Activated CD4-positive, alpha-beta T cell treated with anti-CD3 and anti-CD28 coated beads, Interleukin-2, amount 10 ng/mL, durations not matched to agents 24 days and 14 days (primary cell): ENCODE measurements around the gene CDK8. TPM values are rescaled to one million over a fixed set of nuclear protein-coding genes. Genes with fewer than 3 reads are reported as not detected.

Source experiments
- DNase-seq: peaks from one replicate; pipeline ENCODE4 v3.0.0; 2022
- H3K27ac Mint-ChIP-seq: one replicate; pipeline ENCODE4 v1.8.0; 2022; ENCODE audit warnings: mild to moderate bottlenecking, mixed read lengths
- H3K27me3 Mint-ChIP-seq: one replicate; pipeline ENCODE4 v1.8.0; 2022; ENCODE audit warnings: mixed read lengths
- H3K36me3 Mint-ChIP-seq: one replicate; pipeline ENCODE4 v1.8.0; 2022; ENCODE audit warnings: low read depth, mild to moderate bottlenecking, mixed read lengths
- H3K4me1 Mint-ChIP-seq: one replicate; pipeline ENCODE4 v1.8.0; 2021; ENCODE audit warnings: mixed read lengths
- H3K4me3 Mint-ChIP-seq: one replicate; pipeline ENCODE4 v1.8.0; 2022; ENCODE audit warnings: mild to moderate bottlenecking, moderate library complexity, mixed read lengths
- H3K9me3 Mint-ChIP-seq: one replicate; pipeline ENCODE4 v1.8.0; 2021; ENCODE audit warnings: mixed read lengths
- intact Hi-C: fragments of 100-400 bp; cut with micrococcal nuclease; formaldehyde crosslinking; loops from one replicate; pipeline ENCODE4 v1.15.1; 2023
- total RNA-seq: library from RNA; stranded (reverse); gene quantifications from 2 replicates; pipeline ENCODE4 v1.2.3, GENCODE V29; 2022

Gene CDK8
- total RNA-seq, 1 donor from 2014 or later, result 20.0 TPM

DNA sequence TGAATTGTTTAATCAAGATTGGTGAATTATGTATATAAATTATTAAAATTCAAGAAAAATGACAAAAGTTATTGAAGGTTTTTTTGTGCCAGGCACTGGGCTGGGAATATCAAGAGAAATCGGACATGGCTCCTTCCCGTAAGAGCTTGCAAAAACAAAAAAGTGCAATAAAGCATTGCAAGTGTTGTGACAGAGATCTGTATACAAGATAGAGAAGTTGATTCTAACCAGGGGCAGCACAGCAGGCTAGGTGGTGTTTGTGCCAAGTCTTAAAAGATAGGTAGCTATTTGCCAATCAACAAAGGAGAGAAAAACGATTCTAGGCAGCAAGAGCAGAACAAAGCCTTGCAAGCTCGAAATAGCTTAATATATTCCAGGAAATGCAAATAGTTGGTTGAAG is 179.8 kb downstream of the CDK8 start:
- no peaks in the 10 kb centered on the region for H3K36me3 Mint-ChIP-seq
- peaks cover 20% of the 10 kb centered on the region for H3K9me3 Mint-ChIP-seq
- H3K27me3 Mint-ChIP-seq, result peaks cover 11% of the 10 kb centered on the region
- intact Hi-C loops, result no loop called here
- no peak overlapping the region for H3K27ac Mint-ChIP-seq
- no peak for DNase-seq
- no peak overlapping the region for H3K4me3 Mint-ChIP-seq
- no peaks in the 10 kb centered on the region for H3K4me1 Mint-ChIP-seq

DNA sequence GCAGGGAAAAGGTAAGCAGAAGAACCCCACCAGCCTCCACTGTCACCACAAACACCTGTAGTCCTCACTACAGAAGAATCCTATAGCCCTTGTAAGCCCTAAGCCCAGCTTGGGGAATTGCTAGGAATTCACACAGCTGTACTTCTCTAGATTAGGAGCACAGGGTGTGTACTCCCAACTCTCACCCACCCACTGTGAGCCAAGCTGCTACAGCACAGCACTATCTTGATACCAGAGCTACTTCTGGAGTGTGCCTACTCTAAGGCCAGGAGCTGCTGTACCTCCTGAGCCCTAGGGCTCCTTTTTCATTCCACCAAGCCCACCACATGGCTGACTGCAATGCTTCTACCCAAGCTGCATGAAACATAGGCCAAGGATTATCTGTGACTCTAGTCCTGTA is 181.2 kb downstream of the CDK8 start:
- peaks cover 3% of the 10 kb centered on the region for H3K27me3 Mint-ChIP-seq

GRCh38 chr13:26435646-26436045 is 181.7 kb downstream of the CDK8 start:
- no peaks in the 10 kb centered on the region for H3K36me3 Mint-ChIP-seq
- no peak overlapping the region for H3K4me3 Mint-ChIP-seq
- no peak overlapping the region for H3K27ac Mint-ChIP-seq
- H3K9me3 Mint-ChIP-seq, result peaks cover 20% of the 10 kb centered on the region
- H3K27me3 Mint-ChIP-seq, result peaks cover 2% of the 10 kb centered on the region
- no peak for DNase-seq
- no peaks in the 10 kb centered on the region for H3K4me1 Mint-ChIP-seq
- intact Hi-C loops, result no loop called here

More for the DNA sequence above, 181.2 kb downstream of the CDK8 start:
- H3K9me3 Mint-ChIP-seq, result peaks cover 20% of the 10 kb centered on the region
- H3K4me3 Mint-ChIP-seq, result no peak overlapping the region
- H3K36me3 Mint-ChIP-seq, result no peaks in the 10 kb centered on the region
- H3K4me1 Mint-ChIP-seq, result no peaks in the 10 kb centered on the region
- intact Hi-C loops, result no loop called here
- no peak overlapping the region for H3K27ac Mint-ChIP-seq
- DNase-seq, result no peak

DNA sequence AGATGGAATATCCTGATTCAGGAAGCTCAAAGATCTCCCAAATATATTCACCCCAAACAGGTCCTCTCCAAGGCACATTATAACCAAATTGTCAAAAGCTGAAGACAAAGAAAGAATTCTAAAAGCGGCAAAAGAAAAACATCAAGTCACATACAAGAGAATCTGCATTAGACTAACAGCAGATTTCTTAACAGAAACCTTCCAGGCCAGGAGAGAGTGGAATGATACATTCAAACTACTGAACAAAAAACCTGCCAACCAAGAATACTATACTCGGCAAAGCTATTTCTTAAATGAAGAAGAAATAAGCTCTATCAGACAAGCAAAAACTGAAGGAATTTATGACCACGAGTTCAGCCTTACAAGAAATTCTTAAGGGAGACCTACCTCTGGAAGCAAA is 183.0 kb downstream of the CDK8 start:
- Mint-ChIP-seq H3K27ac (no peak overlapping the region), H3K4me3 (no peak overlapping the region), H3K9me3 (peaks cover 20% of the 10 kb centered on the region), H3K4me1 (no peaks in the 10 kb centered on the region), H3K27me3 (peaks cover 2% of the 10 kb centered on the region), H3K36me3 (no peaks in the 10 kb centered on the region)
- intact Hi-C loops, result no loop called here
- DNase-seq, result no peak

DNA sequence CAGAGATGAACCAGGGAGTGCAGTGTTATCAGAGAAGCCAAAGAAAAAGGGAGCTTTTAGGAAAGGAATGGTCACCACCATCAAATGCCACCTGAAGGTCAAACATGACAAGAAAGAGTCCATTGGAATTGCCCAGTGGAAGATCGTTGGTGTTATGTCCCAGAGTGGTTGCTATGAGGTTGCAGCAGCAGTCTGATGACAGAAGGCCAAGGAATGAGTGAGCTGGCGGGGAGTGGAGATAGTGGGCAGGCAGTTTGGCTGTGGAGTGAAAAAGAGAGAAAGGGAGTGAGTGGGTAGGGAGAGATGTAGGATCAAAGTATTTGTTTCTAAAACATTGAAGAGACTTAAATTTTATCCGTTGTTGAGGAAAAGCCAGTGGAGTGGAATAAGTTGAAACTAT is 186.2 kb downstream of the CDK8 start:
- H3K36me3 Mint-ChIP-seq, result no peaks in the 10 kb centered on the region
- intact Hi-C loops, result no loop called here
- H3K4me3 Mint-ChIP-seq, result no peak overlapping the region
- H3K27ac Mint-ChIP-seq, result no peak overlapping the region
- no peaks in the 10 kb centered on the region for H3K27me3 Mint-ChIP-seq
- peaks cover 15% of the 10 kb centered on the region for H3K9me3 Mint-ChIP-seq
- H3K4me1 Mint-ChIP-seq, result no peaks in the 10 kb centered on the region
- no peak for DNase-seq

DNA sequence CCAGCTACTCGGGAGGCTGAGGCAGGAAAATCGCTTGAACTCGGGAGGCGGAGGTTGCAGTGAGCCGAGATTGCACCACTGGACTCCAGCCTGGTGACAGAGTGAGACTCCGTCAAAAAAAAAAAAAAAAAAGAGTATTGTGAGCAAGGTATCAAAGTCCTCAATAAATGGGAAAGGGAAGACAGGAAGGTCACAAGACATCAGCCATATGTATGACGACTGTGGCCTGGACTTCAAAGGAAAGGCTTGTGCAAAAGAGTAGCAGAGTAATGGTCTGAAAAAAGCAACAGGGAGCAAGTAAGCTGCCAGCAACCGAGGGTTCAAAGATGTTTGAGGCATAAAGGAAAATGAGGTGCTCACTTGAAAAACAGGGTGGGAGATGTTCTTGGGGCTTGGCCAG is 187.5 kb downstream of the CDK8 start:
- peaks cover 2% of the 10 kb centered on the region for H3K27me3 Mint-ChIP-seq
- H3K9me3 Mint-ChIP-seq, result peaks cover 6% of the 10 kb centered on the region
- intact Hi-C loops, result no loop called here
- H3K36me3 Mint-ChIP-seq, result no peaks in the 10 kb centered on the region
- no peak overlapping the region for H3K27ac Mint-ChIP-seq
- H3K4me1 Mint-ChIP-seq, result no peaks in the 10 kb centered on the region
- DNase-seq, result no peak
- no peak overlapping the region for H3K4me3 Mint-ChIP-seq

- Mint-ChIP-seq H3K36me3 (no peaks in the 10 kb centered on the region), H3K27me3 (peaks cover 2% of the 10 kb centered on the region), H3K27ac (no peak overlapping the region), H3K4me3 (no peak overlapping the region), H3K9me3 (no peaks in the 10 kb centered on the region), H3K4me1 (no peaks in the 10 kb centered on the region)
- no peak for DNase-seq
- intact Hi-C loops, result no loop called here
Observed at GRCh38 chr13:26442541-26442940, 188.6 kb downstream of the CDK8 start.

DNA sequence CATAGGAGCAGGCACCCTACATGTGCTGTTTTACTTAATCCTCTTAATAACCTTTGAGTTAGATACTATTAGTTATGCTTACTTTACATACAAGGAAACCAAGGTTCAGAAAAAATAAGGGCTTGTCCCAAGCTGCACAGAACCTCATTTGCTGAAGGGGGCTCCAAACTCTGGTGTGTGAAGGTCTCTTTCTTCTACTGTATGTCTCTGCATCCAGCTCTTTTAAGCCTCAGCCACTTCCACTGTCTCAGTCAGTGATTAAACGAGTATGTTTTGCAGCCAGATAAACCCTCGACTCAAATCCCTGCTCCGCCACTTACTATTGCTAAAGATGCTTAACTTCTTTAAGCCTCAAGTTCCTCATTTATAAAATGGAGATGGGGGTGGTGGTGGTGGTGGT is 191.2 kb downstream of the CDK8 start:
- H3K36me3 Mint-ChIP-seq, result no peaks in the 10 kb centered on the region
- no peak overlapping the region for H3K27ac Mint-ChIP-seq
- no peak overlapping the region for H3K4me3 Mint-ChIP-seq
- no peak for DNase-seq
- peaks cover 3% of the 10 kb centered on the region for H3K27me3 Mint-ChIP-seq
- intact Hi-C loops, result no loop called here
- H3K9me3 Mint-ChIP-seq, result no peaks in the 10 kb centered on the region
- H3K4me1 Mint-ChIP-seq, result no peaks in the 10 kb centered on the region

GRCh38 chr13:26446751-26447150 is 192.8 kb downstream of the CDK8 start:
- H3K27ac Mint-ChIP-seq, result no peak overlapping the region
- intact Hi-C loops, result no loop called here
- no peak overlapping the region for H3K4me3 Mint-ChIP-seq
- no peaks in the 10 kb centered on the region for H3K9me3 Mint-ChIP-seq
- peaks cover 9% of the 10 kb centered on the region for H3K27me3 Mint-ChIP-seq
- no peaks in the 10 kb centered on the region for H3K4me1 Mint-ChIP-seq
- no peak for DNase-seq
- H3K36me3 Mint-ChIP-seq, result no peaks in the 10 kb centered on the region

DNA sequence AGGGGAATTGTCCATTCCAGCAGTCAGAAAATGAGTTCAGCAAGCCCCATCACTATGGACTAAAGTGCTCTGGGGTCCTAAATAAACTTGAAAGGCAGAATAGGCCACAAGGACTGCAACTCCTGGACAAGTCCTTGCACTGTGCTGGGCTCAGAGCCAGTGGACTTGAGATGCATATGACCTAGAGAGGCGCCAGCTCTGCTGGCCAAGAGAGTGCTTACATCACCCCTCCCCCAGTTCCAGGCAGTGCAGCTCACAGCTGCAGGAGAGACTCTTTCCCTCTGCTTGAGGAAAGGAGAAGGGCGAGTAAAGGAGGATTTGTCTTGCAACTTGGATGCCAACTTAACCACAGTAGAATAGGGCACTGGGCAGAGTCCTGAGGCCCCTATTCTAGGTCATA is 194.1 kb downstream of the CDK8 start:
- no peak overlapping the region for H3K4me3 Mint-ChIP-seq
- H3K4me1 Mint-ChIP-seq, result no peaks in the 10 kb centered on the region
- H3K27me3 Mint-ChIP-seq, result peaks cover 11% of the 10 kb centered on the region
- intact Hi-C loops, result no loop called here
- H3K9me3 Mint-ChIP-seq, result no peaks in the 10 kb centered on the region
- no peak overlapping the region for H3K27ac Mint-ChIP-seq
- DNase-seq, result no peak
- H3K36me3 Mint-ChIP-seq, result no peaks in the 10 kb centered on the region

DNA sequence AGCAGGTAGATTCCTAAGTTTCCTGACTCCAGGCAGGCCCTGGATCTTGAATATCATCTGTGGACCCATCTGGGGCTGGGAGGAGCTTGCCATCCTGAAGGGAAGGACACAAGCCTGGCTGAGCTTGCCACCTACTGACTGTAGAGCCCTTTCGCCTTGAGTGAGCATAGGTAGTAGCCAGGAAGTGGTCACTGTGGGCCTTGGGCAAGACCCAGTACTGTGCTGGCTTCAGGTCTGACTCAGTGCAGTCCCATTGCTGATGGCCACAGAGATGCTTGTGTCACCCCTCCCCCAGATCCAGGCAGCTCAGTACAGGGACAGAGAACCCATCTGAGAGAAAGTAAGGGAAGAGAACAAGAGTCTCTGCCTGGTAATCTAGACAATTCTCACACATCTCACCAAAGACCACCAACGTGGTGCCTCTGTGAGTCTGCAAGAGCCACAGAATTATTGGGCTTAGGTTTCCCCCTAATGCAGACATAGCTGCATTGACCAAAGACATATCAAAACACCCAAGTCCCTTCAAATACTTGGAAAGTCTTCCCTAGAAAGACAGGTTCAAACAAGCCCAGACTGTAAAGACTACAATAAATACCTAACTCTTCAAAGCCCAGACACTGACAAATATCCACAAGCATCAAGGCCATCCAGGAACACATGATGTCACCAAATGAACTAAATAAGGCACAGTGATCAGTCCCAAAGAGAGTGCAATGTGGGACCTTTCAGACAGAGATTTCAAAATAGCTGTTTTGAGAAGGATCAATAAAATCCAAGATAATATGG is 195.3 kb downstream of the CDK8 start:
- Mint-ChIP-seq H3K4me3 (no peak overlapping the region), H3K27me3 (peaks cover 13% of the 10 kb centered on the region), H3K36me3 (no peaks in the 10 kb centered on the region), H3K4me1 (no peaks in the 10 kb centered on the region), H3K27ac (no peak overlapping the region), H3K9me3 (no peaks in the 10 kb centered on the region)
- intact Hi-C loops, result no loop called here
- no peak for DNase-seq

Other genes with a start within 250 kb of the CDK8 start
- gene SHISA2, start 202.1 kb upstream of the CDK8 start, total RNA-seq, result 2.2 and 2.3 TPM in 2 replicates
- 45.8 and 53.4 TPM in 2 replicates for gene RNF6, start 31.8 kb upstream of the CDK8 start, total RNA-seq